Lung (tissue), 12 donors: ENCODE measurements around the gene MICAL2. TPM values are rescaled to one million over a fixed set of nuclear protein-coding genes. Genes with fewer than 3 reads are reported as not detected.

Experiments used
- ATAC-seq: fragments of 200-7000 bp; cut with Tn5 transposase; one replicate; pipeline ENCODE4 v1.9.1; 2020; ENCODE audit warnings: moderate number of reproducible peaks; ENCODE audit not compliant: insufficient read depth, low FRiP score
- DNase-seq, 3 donors: peaks; one replicate each; pipeline ENCODE4 v3.0.0-alpha.2; 2013 to 2017
- H3K27ac ChIP-seq, 2 donors: one replicate each; pipeline ENCODE4 v1.5.1; 2013; ENCODE audit warnings: mild to moderate bottlenecking in 2 of 2, moderate library complexity in 2 of 2, control low read depth in 1 of 2, inconsistent platforms in 1 of 2, low read depth in 1 of 2, low read length in 1 of 2
- H3K27me3 ChIP-seq, 3 donors: one replicate each; pipeline ENCODE4 v1.5.1; 2013; ENCODE audit warnings: low read length in 2 of 3; ENCODE audit not compliant: control insufficient read depth in 3 of 3, insufficient read depth in 3 of 3
- H3K36me3 ChIP-seq, 4 donors: one replicate each; pipeline ENCODE4 v1.5.1; 2013; ENCODE audit warnings: low read length in 4 of 4, mild to moderate bottlenecking in 1 of 4, moderate library complexity in 1 of 4; ENCODE audit not compliant: control insufficient read depth in 4 of 4, insufficient read depth in 4 of 4
- H3K4me1 ChIP-seq, 5 donors: one replicate each; pipeline ENCODE4 v1.5.1; 2013; ENCODE audit warnings: low read length in 5 of 5, mild to moderate bottlenecking in 2 of 5, moderate library complexity in 1 of 5; ENCODE audit not compliant: control insufficient read depth in 5 of 5, insufficient read depth in 5 of 5
- H3K4me3 ChIP-seq: one replicate; pipeline ENCODE4 v1.5.1; 2013; ENCODE audit warnings: mild to moderate bottlenecking, control low read depth, moderate library complexity
- H3K9ac ChIP-seq, 2 donors: one replicate each; pipeline ENCODE4 v1.5.1; 2013; ENCODE audit warnings: low read length in 2 of 2, control low read depth in 1 of 2; ENCODE audit not compliant: insufficient read depth in 1 of 2
- H3K9me3 ChIP-seq, 4 donors: one replicate each; pipeline ENCODE4 v1.5.1; 2013; ENCODE audit warnings: low read length in 3 of 4, mild to moderate bottlenecking in 1 of 4, moderate library complexity in 1 of 4; ENCODE audit not compliant: control insufficient read depth in 4 of 4, insufficient read depth in 3 of 4
- WGBS, 2 donors: extraction: QIAGEN DNeasy Blood & Tissue Kit; methylation state at CpG; one replicate each; pipeline ENCODE4 v1.1.7; 2013; 5-methylcytosine and 5-hydroxymethylcytosine counted together
- polyA plus RNA-seq, 2 donors: library from polyadenylated mRNA; stranded (reverse); fragments of 200-250 nt; gene quantifications; one replicate each; pipeline ENCODE4 v1.2.1, GENCODE V29; 2013
- total RNA-seq, 2 donors: library from RNA; depleted of rRNA in 1 of 2; stranded (reverse); fragments of >200 nt in 1 of 2; gene quantifications; one replicate each; pipeline ENCODE4 v1.2.1, GENCODE V29; 2014 to 2021
- TF ChIP-seq, protein P1 (sequence below): IDR thresholded peaks from 2 replicates; pipeline ENCODE4 v1.5.1; 2012; ENCODE audit warnings: mild to moderate bottlenecking; ENCODE audit errors: control extremely low read depth, extremely low read depth
- donor health status: control.
- donor health status: control.
- donor health status: Bipolar disorder and iron deficiency.
- donor health status: healthy.
- donor health status: DM: yes; HTN: yes; CAD: no.

MICAL2 gene
- total and polyA plus RNA-seq, 4 donors, result 38.2 to 218 (median 99.6) TPM

DNA sequence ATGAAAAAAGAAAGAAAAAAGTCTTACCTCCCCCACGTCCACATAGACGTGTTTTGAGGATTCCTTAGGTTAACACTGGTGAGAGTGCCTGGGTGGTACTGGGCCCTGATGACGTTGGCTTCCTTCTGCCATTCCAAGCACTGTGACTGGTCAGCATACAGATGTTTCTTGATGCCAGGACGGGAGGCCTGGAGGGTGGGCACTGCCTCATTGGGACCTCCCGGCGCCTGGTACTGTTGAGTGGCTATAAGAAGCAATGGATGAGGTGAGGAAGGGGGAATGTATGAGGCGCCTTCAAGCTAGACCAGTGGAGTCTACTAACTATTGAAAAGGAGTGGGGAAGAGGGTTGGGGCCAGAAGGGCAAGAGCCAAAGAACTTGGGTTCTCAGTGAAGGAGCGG, 45.3 kb downstream of the MICAL2 start:
- H3K36me3 ChIP-seq, result peaks cover 0 to 4% (median 0%) of the 10 kb centered on the region in 4 donors
- WGBS, 2 donors, result 96 to 98% methylated on average over 8 of the region's 8 CpGs
- peaks cover 11 to 32% (median 15%) of the 10 kb centered on the region in 5 donors for H3K4me1 ChIP-seq
- H3K27me3 ChIP-seq, result no peaks in the 10 kb centered on the region
- H3K9me3 ChIP-seq, result no peaks in the 10 kb centered on the region
- H3K9ac ChIP-seq, result no peak overlapping the region
- TF ChIP-seq, protein P1, sequence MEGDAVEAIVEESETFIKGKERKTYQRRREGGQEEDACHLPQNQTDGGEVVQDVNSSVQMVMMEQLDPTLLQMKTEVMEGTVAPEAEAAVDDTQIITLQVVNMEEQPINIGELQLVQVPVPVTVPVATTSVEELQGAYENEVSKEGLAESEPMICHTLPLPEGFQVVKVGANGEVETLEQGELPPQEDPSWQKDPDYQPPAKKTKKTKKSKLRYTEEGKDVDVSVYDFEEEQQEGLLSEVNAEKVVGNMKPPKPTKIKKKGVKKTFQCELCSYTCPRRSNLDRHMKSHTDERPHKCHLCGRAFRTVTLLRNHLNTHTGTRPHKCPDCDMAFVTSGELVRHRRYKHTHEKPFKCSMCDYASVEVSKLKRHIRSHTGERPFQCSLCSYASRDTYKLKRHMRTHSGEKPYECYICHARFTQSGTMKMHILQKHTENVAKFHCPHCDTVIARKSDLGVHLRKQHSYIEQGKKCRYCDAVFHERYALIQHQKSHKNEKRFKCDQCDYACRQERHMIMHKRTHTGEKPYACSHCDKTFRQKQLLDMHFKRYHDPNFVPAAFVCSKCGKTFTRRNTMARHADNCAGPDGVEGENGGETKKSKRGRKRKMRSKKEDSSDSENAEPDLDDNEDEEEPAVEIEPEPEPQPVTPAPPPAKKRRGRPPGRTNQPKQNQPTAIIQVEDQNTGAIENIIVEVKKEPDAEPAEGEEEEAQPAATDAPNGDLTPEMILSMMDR, result no peak
- no peak for ATAC-seq
- DNase-seq, result no peak
- no peak overlapping the region for H3K4me3 ChIP-seq
- no peak overlapping the region for H3K27ac ChIP-seq

DNA sequence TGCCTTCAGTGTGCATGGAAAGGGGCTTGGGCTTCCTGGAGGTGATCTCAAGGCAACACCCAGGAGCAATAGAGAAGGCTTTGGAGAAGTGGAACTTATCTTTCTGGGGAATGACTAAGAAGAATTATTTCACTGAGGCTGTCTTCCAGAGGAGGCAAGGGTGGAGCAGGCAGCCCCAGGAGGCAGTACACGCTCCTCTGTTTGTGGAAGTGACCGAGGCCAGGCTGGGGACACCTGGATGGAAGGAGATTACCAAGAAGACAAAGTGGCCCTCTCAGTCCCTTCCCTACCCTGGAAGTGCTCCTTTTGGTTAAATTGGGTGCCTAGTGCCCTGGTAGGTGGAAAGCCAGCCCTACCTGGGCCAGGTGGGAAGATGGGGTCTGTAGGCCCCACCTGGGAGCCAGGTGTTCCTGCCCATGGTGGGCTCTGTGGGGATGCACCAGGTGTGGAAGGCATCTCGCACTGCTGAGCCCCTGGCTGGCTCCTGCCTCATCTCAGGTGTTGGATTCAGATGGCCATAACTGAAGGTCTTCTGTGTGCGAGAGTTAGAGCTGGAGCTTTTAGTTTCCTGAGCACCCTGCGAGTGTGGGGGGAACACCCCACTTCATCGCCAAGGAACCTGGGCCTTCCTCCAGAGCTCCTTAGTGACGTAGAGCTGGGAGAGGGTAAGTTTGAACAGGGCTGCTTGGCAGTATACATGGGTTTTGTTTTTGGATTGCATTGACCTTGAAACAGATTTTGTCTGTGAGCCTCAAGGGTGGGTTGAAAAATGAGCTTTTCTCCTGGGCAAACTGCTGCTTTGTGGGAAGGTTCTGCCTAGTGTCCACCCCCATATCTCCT, 46.1 kb downstream of the MICAL2 start:
- DNase-seq, result no peak
- TF ChIP-seq, protein P1, result no peak
- Histone ChIP-seq H3K4me3 (no peak overlapping the region), H3K9ac (no peak overlapping the region), H3K4me1 (peaks cover 11 to 24% (median 17%) of the 10 kb centered on the region in 5 donors), H3K27me3 (no peaks in the 10 kb centered on the region), H3K9me3 (no peaks in the 10 kb centered on the region), H3K36me3 (peaks cover 0 to 4% (median 0%) of the 10 kb centered on the region in 4 donors), H3K27ac (peak overlapping the region; percentile 39 to 44)
- no peak for ATAC-seq
- WGBS, 2 donors, result 77 to 86% methylated on average over 7 of the region's 7 CpGs

DNA sequence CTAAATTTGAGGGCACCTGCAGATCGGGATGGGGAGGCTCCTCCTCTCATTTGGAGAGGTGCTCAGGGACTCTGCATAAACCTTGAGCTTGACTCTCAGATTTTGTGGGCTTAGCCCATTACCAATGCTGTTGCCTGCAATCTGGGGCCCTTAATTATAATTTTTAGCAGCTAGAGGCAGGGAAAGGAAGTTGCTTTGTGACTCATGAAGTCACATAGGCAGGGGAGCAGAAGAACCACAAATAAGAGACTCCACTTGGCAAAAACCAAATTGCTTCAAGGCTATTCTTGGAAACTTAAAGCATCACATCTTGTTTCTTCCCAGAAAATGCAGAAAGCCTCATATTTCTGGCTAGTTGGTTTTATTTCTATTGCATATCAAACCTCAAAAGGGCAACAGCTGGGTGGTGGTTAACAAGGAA, 46.9 kb downstream of the MICAL2 start:
- Histone ChIP-seq H3K4me3 (no peak overlapping the region), H3K9me3 (no peaks in the 10 kb centered on the region), H3K4me1 (peaks cover 11 to 27% (median 17%) of the 10 kb centered on the region in 5 donors), H3K27me3 (no peaks in the 10 kb centered on the region), H3K27ac (peak overlapping the region; percentile 5 to 39), H3K9ac (no peak overlapping the region), H3K36me3 (peaks cover 0 to 8% (median 0%) of the 10 kb centered on the region in 4 donors)
- no peak for ATAC-seq
- DNase-seq, result no peak
- 47 to 64% methylated on average over 1 of the region's 1 CpG for WGBS, 2 donors
- TF ChIP-seq, protein P1, result no peak
